GM19238 (cell line): ENCODE data around the gene CYP2W1.
A peak's percentile ranks its signal among the peaks of the same experiment; 100 is the strongest.

Source experiments
- DNase-seq: peaks from one replicate; pipeline ENCODE4 v3.0.0; 2011; ENCODE audit warnings: low spot score; ENCODE audit not compliant: insufficient read length

The CYP2W1 gene

DNA sequence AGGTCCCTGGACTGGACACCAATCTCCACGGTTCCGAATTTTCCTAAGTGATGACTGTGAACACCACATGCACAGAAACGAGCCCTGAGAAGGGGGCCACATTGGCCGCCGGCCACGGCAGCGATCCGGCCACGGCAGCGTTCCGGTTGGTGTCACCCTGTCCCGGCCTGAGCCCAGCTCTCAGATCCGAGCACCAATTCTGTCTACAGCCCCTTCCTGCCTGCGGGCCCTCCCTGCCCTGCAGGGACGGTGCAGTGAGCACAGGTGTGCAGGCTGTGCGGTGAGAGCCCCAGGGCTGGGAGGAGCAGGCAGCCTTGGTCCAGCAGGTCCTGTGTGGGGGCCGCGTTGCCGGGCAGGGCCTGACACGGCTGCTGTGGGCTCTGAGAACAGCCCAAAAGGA lies 31.7 kb downstream of the CYP2W1 start:
- DNase-seq, result no peak

- no peak for DNase-seq
Measured at GRCh38 chr7:1015196-1016121, 32.5 kb downstream of the CYP2W1 start.

- no peak for DNase-seq
Measured at GRCh38 chr7:1016577-1017531, 33.9 kb downstream of the CYP2W1 start.

DNA sequence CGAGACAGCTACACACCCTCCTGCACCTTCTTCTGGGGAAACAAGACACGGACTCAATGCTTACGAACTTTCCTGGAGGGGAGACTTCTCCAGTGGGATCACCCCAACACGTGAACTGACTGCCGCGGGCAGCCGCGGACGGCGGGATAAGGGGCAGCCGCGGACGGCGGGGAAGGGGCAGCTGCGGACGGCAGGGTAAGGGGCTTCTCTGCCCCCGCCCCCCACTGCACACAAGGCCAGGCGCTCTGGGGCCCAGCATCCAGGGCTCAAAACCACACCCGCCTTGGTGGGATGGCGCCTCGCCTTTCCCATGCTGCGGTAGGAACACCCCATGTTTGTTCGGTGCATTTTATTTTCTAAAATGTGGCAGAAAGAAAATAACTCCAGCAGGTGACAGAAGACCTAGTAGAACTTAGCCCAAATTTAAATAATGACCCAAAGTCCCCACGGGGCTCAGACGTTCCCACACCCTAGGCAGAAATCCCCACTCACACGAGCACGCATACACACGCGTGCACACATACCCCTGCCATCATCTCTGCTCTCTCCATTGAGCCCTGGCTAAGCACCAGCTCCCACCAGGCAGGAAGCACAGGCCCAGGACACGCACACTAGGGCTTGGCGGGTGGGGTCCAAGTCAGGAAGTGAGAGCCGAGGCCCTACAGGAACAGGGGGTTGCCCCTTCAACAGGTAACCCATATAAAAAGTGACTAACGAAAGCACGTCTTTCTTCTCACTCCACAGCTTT lies 34.8 kb downstream of the CYP2W1 start:
- DNase-seq, result no peak

- no peak for DNase-seq
Measured at GRCh38 chr7:1018334-1018695, 35.3 kb downstream of the CYP2W1 start.

- no peak for DNase-seq
Measured at GRCh38 chr7:1019255-1019785, 36.3 kb downstream of the CYP2W1 start.

DNA sequence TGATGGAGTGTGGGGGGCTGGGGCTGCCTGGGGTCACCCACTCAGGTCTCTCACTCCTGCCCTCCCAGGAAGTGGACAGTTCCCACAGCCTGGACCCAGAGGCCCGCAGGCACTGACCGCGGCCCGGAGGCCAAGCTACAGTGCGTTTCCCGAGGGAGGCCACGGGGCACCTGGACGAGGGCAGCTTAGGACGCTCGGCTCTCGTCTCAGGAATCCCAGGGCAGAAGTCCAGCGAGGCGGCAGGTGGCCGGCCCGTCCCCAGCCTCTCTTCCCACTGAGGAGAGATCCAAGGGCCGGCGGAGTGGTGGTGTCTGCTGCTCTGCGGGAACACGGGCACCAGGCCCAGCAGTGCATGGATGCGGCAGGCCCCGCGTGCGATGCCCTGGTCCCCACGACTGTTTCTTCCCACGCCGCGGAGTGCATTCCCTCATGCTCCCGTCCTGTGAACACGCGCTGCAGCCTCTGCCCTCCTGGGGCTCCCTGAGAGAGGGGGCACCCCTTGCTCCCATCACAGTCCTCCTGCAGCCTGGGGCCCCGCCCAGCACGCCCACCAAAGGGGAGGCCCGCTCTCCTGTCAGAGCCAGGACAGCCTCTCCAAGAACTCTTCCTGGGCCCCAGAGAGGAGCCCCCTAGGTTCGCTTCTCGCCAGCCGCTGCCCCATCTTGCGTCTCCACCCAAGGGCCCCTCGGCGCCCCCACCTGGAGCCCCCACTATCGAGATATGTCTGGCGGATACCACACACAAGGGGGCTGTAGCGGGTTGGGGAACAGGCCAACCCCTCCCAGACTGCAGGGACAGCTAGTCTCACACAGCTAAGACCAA lies 37.0 kb downstream of the CYP2W1 start:
- no peak for DNase-seq

DNA sequence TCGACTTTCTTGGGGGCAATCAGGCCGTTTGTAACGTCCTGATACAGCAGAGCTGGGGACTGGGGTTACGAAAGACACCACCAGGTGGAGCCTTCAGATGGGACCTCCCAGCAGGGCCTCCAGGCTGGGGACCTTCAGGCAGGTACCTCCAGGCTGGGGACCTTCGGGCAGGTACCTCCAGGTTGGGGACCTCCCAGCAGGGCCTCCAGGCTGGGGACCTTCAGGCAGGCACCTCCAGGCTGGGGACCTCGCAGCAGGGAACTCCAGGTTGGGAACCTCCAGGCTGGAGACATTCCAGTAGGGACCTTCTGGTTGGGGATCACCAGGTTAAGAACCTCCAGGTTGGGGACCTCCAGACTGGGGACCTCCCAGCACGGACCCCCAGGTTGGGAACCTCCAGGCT lies 37.9 kb downstream of the CYP2W1 start:
- no peak for DNase-seq

- DNase-seq, result no peak
Measured at GRCh38 chr7:1021366-1021765, 38.4 kb downstream of the CYP2W1 start.

DNA sequence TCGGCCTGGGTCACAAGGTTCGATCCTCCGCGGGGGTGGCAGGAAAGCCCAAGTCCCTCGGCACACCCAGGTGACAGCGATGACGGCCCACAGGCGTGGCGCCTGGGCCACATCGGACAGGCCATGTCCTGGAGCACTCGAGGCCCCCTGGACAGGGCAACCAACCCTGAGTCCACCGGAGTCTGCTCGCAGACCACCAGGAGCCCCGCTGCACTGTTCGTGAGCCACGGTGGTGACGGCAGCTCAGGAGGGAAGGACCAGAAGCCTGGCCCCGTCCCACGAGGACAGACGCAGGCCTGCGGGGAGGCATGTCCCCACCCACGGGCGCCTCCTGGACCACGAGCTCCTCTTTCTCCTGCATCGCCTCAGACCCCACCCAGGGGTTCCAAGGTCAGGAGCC lies 39.0 kb downstream of the CYP2W1 start:
- no peak for DNase-seq

GRCh38 chr7:1022356-1022755 lies 39.4 kb downstream of the CYP2W1 start:
- no peak for DNase-seq

- no peak for DNase-seq
Measured at GRCh38 chr7:1022801-1023465, 40.0 kb downstream of the CYP2W1 start.

DNA sequence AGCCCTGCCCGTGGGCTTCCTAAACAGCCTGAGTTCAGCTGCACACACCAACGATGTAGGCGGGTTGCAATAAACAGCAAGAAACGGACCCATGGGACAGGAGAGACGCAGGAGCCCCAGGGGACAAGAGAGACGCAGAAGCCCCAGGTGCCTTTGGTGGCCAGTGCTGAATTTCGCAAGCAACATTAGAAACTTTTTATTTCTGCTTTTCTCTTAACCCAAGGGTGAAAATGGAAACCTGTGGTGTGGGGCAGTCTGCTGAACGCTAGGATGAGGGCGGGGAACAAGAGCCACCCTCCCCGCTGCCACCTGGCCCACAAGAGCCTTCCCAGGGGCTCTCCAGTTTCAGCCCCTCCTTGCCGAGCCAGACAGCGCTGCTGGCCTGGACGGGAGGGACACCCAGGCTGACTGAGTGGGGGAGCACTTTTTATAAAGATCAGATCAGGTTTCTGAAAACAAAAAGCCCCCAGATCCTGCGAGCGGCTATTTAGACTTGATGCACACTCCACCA lies 41.4 kb downstream of the CYP2W1 start:
- peak; percentile 94 for DNase-seq

- DNase-seq, result no peak
Measured at GRCh38 chr7:1024876-1025742, 42.1 kb downstream of the CYP2W1 start.

DNA sequence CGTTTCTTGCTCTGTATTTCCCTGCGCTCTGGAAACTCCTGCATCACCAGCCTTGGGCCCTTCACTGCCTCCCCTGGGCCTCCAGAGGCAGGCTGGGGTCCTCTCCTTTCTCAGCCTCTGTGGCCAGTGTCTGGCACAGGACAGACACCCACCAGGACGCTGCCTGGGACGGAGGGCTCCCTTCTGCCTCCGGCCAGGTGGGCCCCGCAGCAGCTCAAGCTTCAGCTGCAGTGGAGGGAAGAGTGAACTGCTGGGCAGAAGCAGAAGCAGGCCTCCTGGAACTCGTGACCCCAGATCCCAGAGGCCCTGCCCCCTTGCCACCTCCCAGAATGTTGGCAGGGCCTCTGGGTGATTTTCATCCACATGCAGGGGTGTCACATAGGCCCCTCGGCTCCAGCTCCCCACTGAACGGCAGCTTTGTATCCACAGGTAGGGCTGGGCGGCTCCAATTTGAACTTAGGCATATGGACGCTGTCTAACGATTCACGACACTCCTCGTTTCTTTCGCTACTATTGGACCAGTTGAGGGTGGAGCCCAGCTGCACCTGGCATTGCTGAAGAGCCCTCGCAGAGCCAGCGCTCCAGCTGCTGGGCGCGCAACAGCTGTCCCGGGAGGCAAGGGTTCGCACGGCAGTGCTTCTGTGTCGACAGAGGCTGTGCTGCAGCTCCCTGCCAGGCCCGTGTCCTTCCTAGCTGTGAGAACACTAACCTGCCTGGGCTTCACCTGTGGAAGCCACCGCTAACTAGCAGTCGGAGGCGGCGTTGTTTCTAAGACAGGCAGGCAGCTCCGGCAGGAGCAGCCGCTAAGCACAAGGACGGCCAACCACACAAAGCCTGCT lies 43.0 kb downstream of the CYP2W1 start:
- no peak for DNase-seq

- DNase-seq, result no peak
Measured at GRCh38 chr7:1026721-1027161, 43.8 kb downstream of the CYP2W1 start.

DNA sequence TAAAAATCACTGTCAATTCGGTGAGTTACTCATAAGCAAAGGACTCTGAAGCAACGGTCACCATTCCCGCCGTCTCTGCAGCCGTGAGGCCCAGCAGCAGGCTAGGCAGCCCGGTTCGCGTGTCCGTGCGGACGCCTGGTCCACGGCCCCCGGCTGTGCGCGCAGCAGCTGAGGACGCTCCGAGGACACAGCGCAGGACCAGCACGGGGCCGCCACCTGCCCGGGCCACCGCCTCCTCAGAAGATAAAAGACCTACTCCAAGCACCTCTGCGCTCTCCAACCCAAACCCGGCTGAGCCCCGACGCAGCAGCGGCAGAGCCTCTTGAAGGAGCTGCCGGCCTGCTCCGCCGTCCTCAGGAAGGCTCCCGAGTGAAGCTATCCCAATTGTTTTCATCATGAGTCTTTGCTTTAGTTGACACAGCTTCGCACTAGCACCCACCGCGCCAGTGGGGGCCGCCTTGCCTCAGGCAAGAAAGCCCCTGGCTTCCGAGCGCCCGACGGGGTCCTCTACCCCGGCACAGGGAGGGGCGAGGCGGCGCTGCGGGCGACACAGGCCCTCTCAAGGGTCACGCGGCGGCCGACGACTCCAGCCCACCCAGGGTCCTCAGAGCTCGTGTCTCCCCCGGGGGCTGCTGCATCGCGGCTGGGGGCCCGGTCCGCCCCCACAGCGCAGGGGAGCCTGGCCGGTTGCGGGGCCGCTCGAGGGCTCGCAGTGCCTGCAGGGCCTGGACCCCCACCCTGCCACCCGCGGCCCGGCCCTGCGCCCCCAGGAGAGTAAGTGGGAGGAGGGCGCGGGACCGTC lies 44.5 kb downstream of the CYP2W1 start:
- no peak for DNase-seq
